ENCODE results near the gene SLC9B2.
A peak's percentile ranks its signal among the peaks of the same experiment; 100 is the strongest.

SLC9B2 gene

DNA sequence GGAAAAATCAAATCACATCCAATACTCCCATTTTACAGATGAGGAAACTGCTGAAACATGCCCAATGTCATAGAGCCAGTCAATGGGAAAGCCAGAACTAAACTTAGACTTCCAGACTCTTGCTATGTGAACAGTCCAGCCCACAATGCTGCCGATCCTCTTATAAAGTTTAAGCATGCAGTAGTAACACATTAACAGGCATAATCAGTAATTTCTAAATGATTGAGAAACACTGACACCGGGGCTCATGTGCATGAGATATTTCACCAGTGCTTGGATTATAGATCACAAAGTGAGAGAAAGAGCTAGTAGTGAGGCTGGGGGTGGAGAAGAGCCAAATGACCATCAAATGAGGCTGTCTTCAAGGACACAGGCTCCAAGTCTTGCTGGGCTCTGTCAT lies 20.6 kb upstream of the SLC9B2 start:
- Histone ChIP-seq H3K4me2 (no peak overlapping the region), H3K27ac (no peak overlapping the region), H3K9ac (no peak overlapping the region), H4K20me1 (ENCODE audit: insufficient read depth) (no peaks in the 10 kb centered on the region), H3K36me3 (ENCODE audit: insufficient read depth) (no peaks in the 10 kb centered on the region), H3K79me2 (ENCODE audit: insufficient read depth, low read depth) (no peaks in the 10 kb centered on the region), H3K27me3 (ENCODE audit: insufficient read depth, low read depth) (no peaks in the 10 kb centered on the region), H2AFZ (ENCODE audit: low read depth) (no peak overlapping the region), H3K4me1 (ENCODE audit: low read depth, poor library complexity, severe bottlenecking) (peaks cover 21% of the 10 kb centered on the region), H3K4me3 (IDR thresholded peaks at IDR 0.05; ENCODE audit: insufficient read depth, low read depth, low read length) (no peak overlapping the region)
- TF ChIP-seq, protein P1, sequence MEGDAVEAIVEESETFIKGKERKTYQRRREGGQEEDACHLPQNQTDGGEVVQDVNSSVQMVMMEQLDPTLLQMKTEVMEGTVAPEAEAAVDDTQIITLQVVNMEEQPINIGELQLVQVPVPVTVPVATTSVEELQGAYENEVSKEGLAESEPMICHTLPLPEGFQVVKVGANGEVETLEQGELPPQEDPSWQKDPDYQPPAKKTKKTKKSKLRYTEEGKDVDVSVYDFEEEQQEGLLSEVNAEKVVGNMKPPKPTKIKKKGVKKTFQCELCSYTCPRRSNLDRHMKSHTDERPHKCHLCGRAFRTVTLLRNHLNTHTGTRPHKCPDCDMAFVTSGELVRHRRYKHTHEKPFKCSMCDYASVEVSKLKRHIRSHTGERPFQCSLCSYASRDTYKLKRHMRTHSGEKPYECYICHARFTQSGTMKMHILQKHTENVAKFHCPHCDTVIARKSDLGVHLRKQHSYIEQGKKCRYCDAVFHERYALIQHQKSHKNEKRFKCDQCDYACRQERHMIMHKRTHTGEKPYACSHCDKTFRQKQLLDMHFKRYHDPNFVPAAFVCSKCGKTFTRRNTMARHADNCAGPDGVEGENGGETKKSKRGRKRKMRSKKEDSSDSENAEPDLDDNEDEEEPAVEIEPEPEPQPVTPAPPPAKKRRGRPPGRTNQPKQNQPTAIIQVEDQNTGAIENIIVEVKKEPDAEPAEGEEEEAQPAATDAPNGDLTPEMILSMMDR (conservative IDR thresholded peaks at IDR 0.05; ENCODE audit: low read depth, low read length): no peak

DNA sequence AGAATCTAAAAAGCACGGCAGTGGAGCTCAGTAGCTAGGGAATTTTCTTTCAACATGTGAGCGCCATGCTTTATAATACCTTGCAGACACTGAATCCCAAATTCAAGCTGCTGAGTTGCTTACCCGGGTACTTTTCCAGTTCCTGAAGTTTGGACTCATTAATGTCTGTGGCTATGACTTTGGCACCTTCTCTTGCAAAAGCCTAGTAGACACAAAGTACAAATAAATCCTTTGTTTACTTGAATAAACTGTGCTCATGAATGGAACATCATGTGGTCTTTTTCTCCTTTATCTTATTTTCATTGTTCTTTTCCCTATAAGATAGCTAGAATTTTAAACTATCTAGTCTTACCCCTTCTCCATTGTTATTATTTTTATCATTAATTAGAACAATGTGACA lies 18.5 kb upstream of the SLC9B2 start:
- H3K4me1 ChIP-seq (ENCODE audit: low read depth, poor library complexity, severe bottlenecking): peaks cover 32% of the 10 kb centered on the region

DNA sequence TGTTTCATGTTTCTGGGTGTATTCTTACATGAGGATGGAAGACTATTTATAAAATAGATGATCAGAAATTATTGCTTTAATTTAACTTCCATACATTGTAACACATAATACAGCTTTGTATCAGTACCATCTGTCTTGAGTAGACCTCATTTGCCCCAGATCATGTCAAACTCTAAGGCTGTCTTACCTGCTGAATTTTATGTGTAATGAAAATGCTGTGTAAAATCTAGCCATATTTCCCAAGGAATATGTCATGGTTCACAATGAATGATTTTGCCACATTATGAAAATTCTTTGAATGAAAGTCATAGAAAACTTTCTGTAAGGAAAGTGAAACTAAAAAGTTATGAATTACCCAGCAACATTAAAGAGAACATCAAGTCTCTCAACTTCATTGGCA lies 15.7 kb upstream of the SLC9B2 start:
- Histone ChIP-seq H3K4me3 (IDR thresholded peaks at IDR 0.05; ENCODE audit: insufficient read depth, low read depth, low read length) (no peak overlapping the region), H3K27ac (no peak overlapping the region), H4K20me1 (ENCODE audit: insufficient read depth) (no peaks in the 10 kb centered on the region), H3K79me2 (ENCODE audit: insufficient read depth, low read depth) (no peaks in the 10 kb centered on the region), H3K4me1 (ENCODE audit: low read depth, poor library complexity, severe bottlenecking) (peaks cover 22% of the 10 kb centered on the region), H3K9ac (no peak overlapping the region), H2AFZ (ENCODE audit: low read depth) (no peak overlapping the region), H3K27me3 (ENCODE audit: insufficient read depth, low read depth) (no peaks in the 10 kb centered on the region), H3K36me3 (ENCODE audit: insufficient read depth) (no peaks in the 10 kb centered on the region), H3K4me2 (peak overlapping the region; percentile 15)
- TF ChIP-seq, protein P1 (conservative IDR thresholded peaks at IDR 0.05; ENCODE audit: low read depth, low read length): no peak

More for the DNA sequence above, 18.5 kb upstream of the SLC9B2 start:
- no peak overlapping the region for H3K4me3 ChIP-seq (IDR thresholded peaks at IDR 0.05; ENCODE audit: insufficient read depth, low read depth, low read length)
- no peak overlapping the region for H3K27ac ChIP-seq
- H3K27me3 ChIP-seq (ENCODE audit: insufficient read depth, low read depth): no peaks in the 10 kb centered on the region
- no peaks in the 10 kb centered on the region for H3K36me3 ChIP-seq (ENCODE audit: insufficient read depth)
- H4K20me1 ChIP-seq (ENCODE audit: insufficient read depth): no peaks in the 10 kb centered on the region
- H3K9ac ChIP-seq: no peak overlapping the region
- no peak overlapping the region for H2AFZ ChIP-seq (ENCODE audit: low read depth)
- no peaks in the 10 kb centered on the region for H3K79me2 ChIP-seq (ENCODE audit: insufficient read depth, low read depth)
- H3K4me2 ChIP-seq: no peak overlapping the region
- TF ChIP-seq, protein P1 (conservative IDR thresholded peaks at IDR 0.05; ENCODE audit: low read depth, low read length): no peak

DNA sequence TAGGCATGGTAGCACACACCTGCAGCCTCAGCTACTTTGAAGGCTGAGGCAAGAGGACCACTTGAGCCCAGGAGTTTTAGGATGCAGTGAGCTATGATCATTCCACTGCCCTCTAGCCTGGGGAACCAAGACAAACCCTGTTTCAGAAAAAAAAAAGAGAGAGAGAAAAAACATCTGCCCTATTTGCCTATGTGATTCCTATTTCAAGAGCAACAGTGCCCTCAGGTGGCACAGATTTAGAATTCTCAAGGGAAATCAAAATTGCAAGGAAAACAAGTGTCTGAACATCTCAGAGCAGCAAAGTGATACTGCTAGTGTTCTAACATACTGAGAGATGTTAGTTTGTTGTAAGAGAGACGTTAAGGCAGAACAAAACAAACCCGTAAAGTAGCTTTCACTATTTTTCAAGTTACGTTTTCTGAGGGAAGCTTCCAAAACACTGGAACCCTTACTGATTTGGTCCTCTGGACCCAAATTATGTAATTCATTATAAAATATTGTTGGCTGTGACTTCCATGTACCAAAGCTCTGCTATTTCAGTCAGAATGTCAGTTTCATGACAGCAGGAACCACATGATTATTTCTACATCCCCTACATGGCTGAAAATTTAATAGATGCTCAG lies 15.2 kb upstream of the SLC9B2 start:
- no peaks in the 10 kb centered on the region for H3K79me2 ChIP-seq (ENCODE audit: insufficient read depth, low read depth)
- H2AFZ ChIP-seq (ENCODE audit: low read depth): peak overlapping the region; percentile 38; the same call in 1 of the 2 replicates
- TF ChIP-seq, protein P1 (conservative IDR thresholded peaks at IDR 0.05; ENCODE audit: low read depth, low read length): peak; percentile 88
- no peaks in the 10 kb centered on the region for H3K27me3 ChIP-seq (ENCODE audit: insufficient read depth, low read depth)
- no peak overlapping the region for H3K27ac ChIP-seq
- no peak overlapping the region for H3K4me3 ChIP-seq (IDR thresholded peaks at IDR 0.05; ENCODE audit: insufficient read depth, low read depth, low read length)
- no peaks in the 10 kb centered on the region for H4K20me1 ChIP-seq (ENCODE audit: insufficient read depth)
- peak overlapping the region; percentile 15; the same call in 1 of the 2 replicates for H3K4me2 ChIP-seq
- H3K4me1 ChIP-seq (ENCODE audit: low read depth, poor library complexity, severe bottlenecking): peaks cover 22% of the 10 kb centered on the region
- H3K9ac ChIP-seq: no peak overlapping the region
- no peaks in the 10 kb centered on the region for H3K36me3 ChIP-seq (ENCODE audit: insufficient read depth)
